PC-3 (cell line): ENCODE measurements around the gene C19orf47.

Experiments used
- EZH2 ChIP-seq: fragments of 300-600 bp; sonication (generic); IDR thresholded peaks from one replicate; pipeline ENCODE4 v1.6.1; 2017; ENCODE audit warnings: antibody characterized with exemption, mild to moderate bottlenecking, low read length; ENCODE audit not compliant: unreplicated experiment
- EZH2phosphoT487 ChIP-seq: fragments of 300-600 bp; sonication (generic); IDR thresholded peaks from 2 replicates; pipeline ENCODE4 v1.6.1; 2018; ENCODE audit warnings: mild to moderate bottlenecking, antibody characterized with exemption, low read length, borderline replicate concordance
- TF ChIP-seq, protein P1 (sequence below): fragments of 300-600 bp; sonication (generic); conservative IDR thresholded peaks from 2 replicates; pipeline ENCODE4 v1.5.1; 2017; ENCODE audit warnings: antibody characterized with exemption, low read depth, mild to moderate bottlenecking, low read length

GRCh38 chr19:40380199-40381037, 32.2 kb upstream of the C19orf47 start:
- TF ChIP-seq, protein P1, sequence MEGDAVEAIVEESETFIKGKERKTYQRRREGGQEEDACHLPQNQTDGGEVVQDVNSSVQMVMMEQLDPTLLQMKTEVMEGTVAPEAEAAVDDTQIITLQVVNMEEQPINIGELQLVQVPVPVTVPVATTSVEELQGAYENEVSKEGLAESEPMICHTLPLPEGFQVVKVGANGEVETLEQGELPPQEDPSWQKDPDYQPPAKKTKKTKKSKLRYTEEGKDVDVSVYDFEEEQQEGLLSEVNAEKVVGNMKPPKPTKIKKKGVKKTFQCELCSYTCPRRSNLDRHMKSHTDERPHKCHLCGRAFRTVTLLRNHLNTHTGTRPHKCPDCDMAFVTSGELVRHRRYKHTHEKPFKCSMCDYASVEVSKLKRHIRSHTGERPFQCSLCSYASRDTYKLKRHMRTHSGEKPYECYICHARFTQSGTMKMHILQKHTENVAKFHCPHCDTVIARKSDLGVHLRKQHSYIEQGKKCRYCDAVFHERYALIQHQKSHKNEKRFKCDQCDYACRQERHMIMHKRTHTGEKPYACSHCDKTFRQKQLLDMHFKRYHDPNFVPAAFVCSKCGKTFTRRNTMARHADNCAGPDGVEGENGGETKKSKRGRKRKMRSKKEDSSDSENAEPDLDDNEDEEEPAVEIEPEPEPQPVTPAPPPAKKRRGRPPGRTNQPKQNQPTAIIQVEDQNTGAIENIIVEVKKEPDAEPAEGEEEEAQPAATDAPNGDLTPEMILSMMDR = no peak
- no peak for TF ChIP-seq EZH2
- TF ChIP-seq EZH2phosphoT487 = no peak
